Mesenchymal stem cell (in vitro differentiated cells and primary cell): Measurements from ENCODE around the gene TIAM1.

Experiments
- DNase-seq: peaks from one replicate; pipeline ENCODE4 v3.0.0-alpha.2; 2013
- H2AFZ ChIP-seq: one replicate; pipeline ENCODE4 v1.6.1; 2013; ENCODE audit warnings: low read depth, mild to moderate bottlenecking, control low read depth, inconsistent platforms, low read length, moderate library complexity
- H2AK5ac ChIP-seq: 2 replicates; pipeline ENCODE4 v1.6.1; 2013; ENCODE audit warnings: low read length, moderate library complexity, mild to moderate bottlenecking, inconsistent platforms; ENCODE audit not compliant: severe bottlenecking
- H2BK120ac ChIP-seq: one replicate; pipeline ENCODE4 v1.6.1; 2013; ENCODE audit warnings: low read depth, mild to moderate bottlenecking, inconsistent platforms, low read length, moderate library complexity
- H2BK12ac ChIP-seq, 2 experiments: one replicate each; pipeline ENCODE4 v1.6.1; 2013; ENCODE audit warnings: inconsistent platforms in 2 of 2, low read length in 2 of 2, mild to moderate bottlenecking in 2 of 2, moderate library complexity in 2 of 2, control low read depth in 1 of 2
- H2BK15ac ChIP-seq: one replicate; pipeline ENCODE4 v1.6.1; 2013; ENCODE audit warnings: mild to moderate bottlenecking, low read depth, inconsistent platforms; ENCODE audit not compliant: poor library complexity, severe bottlenecking
- H2BK5ac ChIP-seq: 2 replicates; pipeline ENCODE4 v1.6.1; 2013; ENCODE audit warnings: low read depth, mild to moderate bottlenecking, low read length, control low read depth, inconsistent platforms; ENCODE audit not compliant: poor library complexity, severe bottlenecking
- H3K14ac ChIP-seq, 2 experiments: one replicate each; pipeline ENCODE4 v1.6.1; 2013; ENCODE audit warnings: inconsistent platforms in 2 of 2, low read length in 2 of 2, control low read depth in 1 of 2, mild to moderate bottlenecking in 1 of 2, moderate library complexity in 1 of 2
- H3K18ac ChIP-seq, 2 experiments: one replicate each; pipeline ENCODE4 v1.6.1; 2013; ENCODE audit warnings: inconsistent platforms in 2 of 2, low read length in 2 of 2, control low read depth in 1 of 2, low read depth in 1 of 2, mild to moderate bottlenecking in 1 of 2
- H3K23ac ChIP-seq, 2 experiments: one replicate each; pipeline ENCODE4 v1.6.1; 2013; ENCODE audit warnings: inconsistent platforms in 2 of 2, low read length in 2 of 2, mild to moderate bottlenecking in 2 of 2, moderate library complexity in 2 of 2, control low read depth in 1 of 2
- H3K27ac ChIP-seq: 2 replicates; pipeline ENCODE4 v1.5.1; 2013; ENCODE audit warnings: mild to moderate bottlenecking, moderate library complexity, low read length, control low read depth, inconsistent platforms; ENCODE audit not compliant: poor library complexity, severe bottlenecking
- H3K27me3 ChIP-seq, 2 experiments: 2 replicates each; pipeline versions ENCODE4 v1.6.1 to v1.7.0; 2013; ENCODE audit warnings: low read length in 2 of 2, mild to moderate bottlenecking in 2 of 2, moderate library complexity in 2 of 2, control low read depth in 1 of 2, inconsistent platforms in 1 of 2; ENCODE audit not compliant: control insufficient read depth in 1 of 2, insufficient read depth in 1 of 2
- H3K36me3 ChIP-seq, 2 experiments: 2 replicates each; pipeline versions ENCODE4 v1.6.1 to v1.7.0; 2013; ENCODE audit warnings: low read length in 2 of 2, control low read depth in 1 of 2, inconsistent platforms in 1 of 2, low read depth in 1 of 2, mild to moderate bottlenecking in 1 of 2; ENCODE audit not compliant: insufficient read depth in 2 of 2, control insufficient read depth in 1 of 2
- H3K4ac ChIP-seq, 2 experiments: one replicate each; pipeline ENCODE4 v1.6.1; 2013; ENCODE audit warnings: inconsistent platforms in 2 of 2, low read length in 2 of 2, mild to moderate bottlenecking in 2 of 2, moderate library complexity in 2 of 2, control low read depth in 1 of 2, low read depth in 1 of 2
- H3K4me1 ChIP-seq: 2 replicates; pipeline ENCODE4 v1.6.1; 2013; ENCODE audit warnings: low read depth, low read length, control low read depth; ENCODE audit not compliant: control insufficient read depth, insufficient read depth
- H3K4me2 ChIP-seq: 2 replicates; pipeline ENCODE4 v1.6.1; 2013; ENCODE audit warnings: low read length, mild to moderate bottlenecking, inconsistent platforms; ENCODE audit not compliant: poor library complexity, severe bottlenecking
- H3K4me3 ChIP-seq, 2 experiments: 2 replicates each; pipeline versions ENCODE4 v1.5.1 to v1.7.0; 2013; ENCODE audit warnings: low read length in 2 of 2, mild to moderate bottlenecking in 2 of 2, control low read depth in 1 of 2, low read depth in 1 of 2; ENCODE audit not compliant: insufficient read depth in 1 of 2
- H3K79me1 ChIP-seq: replicated peaks from 2 replicates; pipeline ENCODE4 v1.6.1; 2013; ENCODE audit warnings: mild to moderate bottlenecking, control low read depth, low read length, inconsistent platforms; ENCODE audit not compliant: poor library complexity, severe bottlenecking
- H3K9ac ChIP-seq: 2 replicates; pipeline ENCODE4 v1.7.0; 2013; ENCODE audit warnings: mild to moderate bottlenecking, low read length, moderate library complexity
- H3K9me3 ChIP-seq: 2 replicates; pipeline ENCODE4 v1.7.0; 2013; ENCODE audit warnings: mild to moderate bottlenecking, low read length; ENCODE audit not compliant: control insufficient read depth
- H4K8ac ChIP-seq: one replicate; pipeline ENCODE4 v1.6.1; 2013; ENCODE audit warnings: inconsistent platforms, mild to moderate bottlenecking, low read length, moderate library complexity
- H4K91ac ChIP-seq: one replicate; pipeline ENCODE4 v1.6.1; 2013; ENCODE audit warnings: mild to moderate bottlenecking, low read length, inconsistent platforms
- WGBS: methylation state at CpG from one replicate; pipeline ENCODE4 v1.1.7; 2013; ENCODE audit warnings: mixed read lengths; 5-methylcytosine and 5-hydroxymethylcytosine counted together

Gene TIAM1

GRCh38 chr21:31201144-31201543 lies 142.9 kb downstream of the TIAM1 start:
- no peak overlapping the region for H3K18ac ChIP-seq
- no peaks in the 10 kb centered on the region for H3K9me3 ChIP-seq
- H3K4ac ChIP-seq = no peak overlapping the region
- no peaks in the 10 kb centered on the region for H3K36me3 ChIP-seq
- peak overlapping the region; percentile 84 for H3K9ac ChIP-seq
- peaks cover 2% of the 10 kb centered on the region for H3K79me1 ChIP-seq
- no peak overlapping the region for H3K23ac ChIP-seq
- no peak overlapping the region for H2AK5ac ChIP-seq
- no CpG with 5 or more reads among the region's 2 CpGs for WGBS
- no peak overlapping the region for H3K4me2 ChIP-seq
- H4K91ac ChIP-seq = no peak overlapping the region
- H3K14ac ChIP-seq = no peak overlapping the region
- H2BK120ac ChIP-seq = no peak overlapping the region
- H2BK5ac ChIP-seq = no peak overlapping the region
- no peak overlapping the region for H4K8ac ChIP-seq
- H3K27me3 ChIP-seq = no peaks in the 10 kb centered on the region
- H3K27ac ChIP-seq = no peak overlapping the region
- no peak for DNase-seq
- no peak overlapping the region for H2BK15ac ChIP-seq
- no peaks in the 10 kb centered on the region for H3K4me1 ChIP-seq
- no peak overlapping the region for H2AFZ ChIP-seq
- no peak overlapping the region for H2BK12ac ChIP-seq
- peak overlapping the region in 1 of 2 experiments; percentile 52 for H3K4me3 ChIP-seq

GRCh38 chr21:31198575-31198974 lies 145.5 kb downstream of the TIAM1 start:
- H3K79me1 ChIP-seq = peaks cover 2% of the 10 kb centered on the region
- H2BK12ac ChIP-seq = no peak overlapping the region
- H2BK15ac ChIP-seq = no peak overlapping the region
- no peak overlapping the region for H4K8ac ChIP-seq
- no peak overlapping the region for H3K4me2 ChIP-seq
- H3K4me1 ChIP-seq = no peaks in the 10 kb centered on the region
- no peaks in the 10 kb centered on the region for H3K9me3 ChIP-seq
- whole genome bisulfite sequencing = 60% methylated on average over 2 of the region's 4 CpGs
- H3K23ac ChIP-seq = no peak overlapping the region
- DNase-seq = peak; percentile 65
- H3K18ac ChIP-seq = no peak overlapping the region
- peaks cover 0 to 11% of the 10 kb centered on the region in 2 experiments for H3K36me3 ChIP-seq
- H4K91ac ChIP-seq = no peak overlapping the region
- no peak overlapping the region for H2AK5ac ChIP-seq
- H3K27me3 ChIP-seq = no peaks in the 10 kb centered on the region
- no peak overlapping the region for H3K27ac ChIP-seq
- peak overlapping the region; percentile 36 for H3K9ac ChIP-seq
- no peak overlapping the region for H3K4me3 ChIP-seq
- no peak overlapping the region for H3K14ac ChIP-seq
- no peak overlapping the region for H2BK5ac ChIP-seq
- no peak overlapping the region for H2BK120ac ChIP-seq
- H2AFZ ChIP-seq = no peak overlapping the region
- no peak overlapping the region for H3K4ac ChIP-seq

DNA sequence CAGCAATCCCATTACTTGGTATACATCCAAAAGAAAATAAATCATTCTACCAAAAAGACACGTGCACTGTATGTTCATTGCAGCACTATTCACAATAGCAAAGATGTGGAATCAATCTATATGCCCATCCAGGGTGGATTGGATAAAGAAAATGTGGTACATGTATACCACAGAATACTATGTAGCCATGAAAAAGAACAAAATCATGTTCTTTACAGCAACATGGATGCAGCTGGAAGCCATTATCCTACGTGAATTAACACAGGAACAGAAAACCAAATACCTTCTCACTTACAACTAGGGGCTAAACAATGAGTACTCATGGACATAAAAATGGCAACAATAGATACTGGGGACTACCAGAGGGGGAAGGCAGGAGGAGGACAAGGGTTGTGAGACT lies 147.3 kb downstream of the TIAM1 start:
- 100% methylated on average over 1 of the region's 2 CpGs for WGBS
- H3K36me3 ChIP-seq = peaks cover 0 to 25% of the 10 kb centered on the region in 2 experiments

DNA sequence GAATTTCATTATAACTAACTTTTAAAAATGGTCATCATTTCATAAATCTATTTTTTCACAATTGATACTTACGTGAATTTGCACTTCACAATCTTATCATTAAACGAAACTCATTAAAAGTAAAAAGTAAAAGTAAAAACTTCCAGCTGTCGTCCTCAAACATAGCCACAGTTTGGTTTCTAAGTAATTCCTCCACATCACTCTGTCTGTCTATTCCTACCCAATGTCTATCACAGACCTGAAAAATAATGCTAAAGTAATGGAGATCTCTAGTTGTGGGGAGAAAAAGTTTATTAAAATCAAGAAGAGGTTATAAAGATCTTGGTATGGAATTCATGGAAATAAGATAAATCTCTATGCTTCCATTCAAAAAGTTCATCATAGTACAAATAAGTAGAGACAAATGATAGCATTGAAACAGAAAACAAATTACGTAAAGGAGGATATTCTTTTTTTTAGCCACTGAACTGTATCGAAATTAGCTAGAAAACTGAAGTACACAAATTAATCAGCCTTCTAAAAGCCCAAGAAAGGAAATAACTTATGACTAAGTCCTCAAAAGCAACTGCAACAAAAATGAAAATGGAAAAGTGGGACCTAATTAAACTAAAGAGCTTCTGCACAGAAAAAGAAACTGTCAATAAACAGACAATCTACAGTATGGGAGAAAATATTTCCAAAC lies 148.6 kb downstream of the TIAM1 start:
- no peak overlapping the region for H3K4me2 ChIP-seq
- no peak overlapping the region for H2AFZ ChIP-seq
- H3K9me3 ChIP-seq = no peaks in the 10 kb centered on the region
- no peak overlapping the region for H2AK5ac ChIP-seq
- H2BK120ac ChIP-seq = no peak overlapping the region
- H3K27me3 ChIP-seq = no peaks in the 10 kb centered on the region
- H3K27ac ChIP-seq = no peak overlapping the region
- no peak overlapping the region for H2BK15ac ChIP-seq
- no peak overlapping the region for H2BK12ac ChIP-seq
- no peak overlapping the region for H3K14ac ChIP-seq
- DNase-seq = no peak
- H3K4me3 ChIP-seq = no peak overlapping the region
- peaks cover 2% of the 10 kb centered on the region for H3K79me1 ChIP-seq
- H3K18ac ChIP-seq = no peak overlapping the region
- WGBS = 89% methylated on average over 5 of the region's 5 CpGs
- no peak overlapping the region for H4K91ac ChIP-seq
- no peak overlapping the region for H3K4ac ChIP-seq
- H3K23ac ChIP-seq = no peak overlapping the region
- peaks cover 0 to 31% of the 10 kb centered on the region in 2 experiments for H3K36me3 ChIP-seq
- no peak overlapping the region for H2BK5ac ChIP-seq
- no peak overlapping the region for H3K9ac ChIP-seq
- no peak overlapping the region for H4K8ac ChIP-seq
- no peaks in the 10 kb centered on the region for H3K4me1 ChIP-seq

More for the DNA sequence above, 147.3 kb downstream of the TIAM1 start:
- H3K79me1 ChIP-seq = peaks cover 2% of the 10 kb centered on the region
- H3K4ac ChIP-seq = no peak overlapping the region
- no peak overlapping the region for H3K9ac ChIP-seq
- no peak overlapping the region for H4K8ac ChIP-seq
- no peak overlapping the region for H3K18ac ChIP-seq
- H3K27ac ChIP-seq = no peak overlapping the region
- no peaks in the 10 kb centered on the region for H3K27me3 ChIP-seq
- no peak for DNase-seq
- H3K23ac ChIP-seq = no peak overlapping the region
- H4K91ac ChIP-seq = no peak overlapping the region
- no peak overlapping the region for H3K14ac ChIP-seq
- H3K4me2 ChIP-seq = no peak overlapping the region
- H2BK15ac ChIP-seq = no peak overlapping the region
- no peak overlapping the region for H2BK5ac ChIP-seq
- H3K9me3 ChIP-seq = no peaks in the 10 kb centered on the region
- H2AFZ ChIP-seq = no peak overlapping the region
- no peak overlapping the region for H2BK120ac ChIP-seq
- no peak overlapping the region for H2BK12ac ChIP-seq
- H3K4me3 ChIP-seq = no peak overlapping the region
- no peak overlapping the region for H2AK5ac ChIP-seq
- H3K4me1 ChIP-seq = no peaks in the 10 kb centered on the region
